ENCODE measurements around the gene NDUFS3.

DNA sequence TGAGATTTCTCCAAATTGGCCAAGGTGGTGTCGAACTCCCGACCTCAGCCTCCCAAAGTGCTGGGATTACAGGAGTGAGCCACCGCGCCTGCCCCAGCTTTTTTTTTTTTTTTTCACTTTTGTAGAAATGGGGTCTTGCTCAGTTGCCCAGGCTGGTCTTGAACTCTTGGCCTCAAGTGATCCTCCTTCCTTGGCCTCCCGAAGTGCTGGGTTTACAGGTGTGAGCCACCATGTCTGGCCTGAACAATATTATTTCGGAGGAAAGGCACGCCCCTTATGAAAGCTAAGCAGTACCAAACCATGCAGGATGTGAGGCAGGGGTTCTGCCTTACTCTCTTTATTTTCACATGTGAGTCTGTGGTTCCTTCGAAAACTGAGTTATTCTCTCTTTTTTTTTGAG is 47.4 kb downstream of the NDUFS3 start:
- TF ChIP-seq, protein P1, sequence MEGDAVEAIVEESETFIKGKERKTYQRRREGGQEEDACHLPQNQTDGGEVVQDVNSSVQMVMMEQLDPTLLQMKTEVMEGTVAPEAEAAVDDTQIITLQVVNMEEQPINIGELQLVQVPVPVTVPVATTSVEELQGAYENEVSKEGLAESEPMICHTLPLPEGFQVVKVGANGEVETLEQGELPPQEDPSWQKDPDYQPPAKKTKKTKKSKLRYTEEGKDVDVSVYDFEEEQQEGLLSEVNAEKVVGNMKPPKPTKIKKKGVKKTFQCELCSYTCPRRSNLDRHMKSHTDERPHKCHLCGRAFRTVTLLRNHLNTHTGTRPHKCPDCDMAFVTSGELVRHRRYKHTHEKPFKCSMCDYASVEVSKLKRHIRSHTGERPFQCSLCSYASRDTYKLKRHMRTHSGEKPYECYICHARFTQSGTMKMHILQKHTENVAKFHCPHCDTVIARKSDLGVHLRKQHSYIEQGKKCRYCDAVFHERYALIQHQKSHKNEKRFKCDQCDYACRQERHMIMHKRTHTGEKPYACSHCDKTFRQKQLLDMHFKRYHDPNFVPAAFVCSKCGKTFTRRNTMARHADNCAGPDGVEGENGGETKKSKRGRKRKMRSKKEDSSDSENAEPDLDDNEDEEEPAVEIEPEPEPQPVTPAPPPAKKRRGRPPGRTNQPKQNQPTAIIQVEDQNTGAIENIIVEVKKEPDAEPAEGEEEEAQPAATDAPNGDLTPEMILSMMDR (IDR thresholded peaks at IDR 0.05; ENCODE audit: low read length) = no peak
- TF ChIP-seq EZH2 (IDR thresholded peaks at IDR 0.05; ENCODE audit: borderline replicate concordance, low read length) = no peak
